SIG-M5 treated with dmso at 0.1 percent for 504 hours (cell line): ENCODE measurements around the gene YIPF4.
"Not testable (repeated sequence)": the region's sequence is repeated elsewhere in the genome, so short reads cannot be mapped to it uniquely, and the experiment has no call there.

ENCODE experiments used
- DNase-seq: peaks from one replicate; lab custom pipeline; 2025; ENCODE audit not compliant: unreplicated experiment; lab: John Stamatoyannopoulos, UW

The YIPF4 gene

GRCh38 chr2:32364290-32364689 lies 86.6 kb downstream of the YIPF4 start:
- DNase-seq, result not testable (repeated sequence)

- not testable (repeated sequence) for DNase-seq
Observed at GRCh38 chr2:32365679-32366078, 88.0 kb downstream of the YIPF4 start.
